Epidermal melanocyte (primary cell): ENCODE data around the gene FES.
"Not testable (repeated sequence)": the region's sequence is repeated elsewhere in the genome, so short reads cannot be mapped to it uniquely, and the experiment has no call there.

Source experiments
- DNase-seq: peaks from one replicate; pipeline ENCODE4 v3.0.0; 2011; ENCODE audit warnings: low spot score; ENCODE audit not compliant: insufficient read length

Gene FES

GRCh38 chr15:90928106-90928505 lies 43.8 kb downstream of the FES start:
- DNase-seq = not testable (repeated sequence)

DNA sequence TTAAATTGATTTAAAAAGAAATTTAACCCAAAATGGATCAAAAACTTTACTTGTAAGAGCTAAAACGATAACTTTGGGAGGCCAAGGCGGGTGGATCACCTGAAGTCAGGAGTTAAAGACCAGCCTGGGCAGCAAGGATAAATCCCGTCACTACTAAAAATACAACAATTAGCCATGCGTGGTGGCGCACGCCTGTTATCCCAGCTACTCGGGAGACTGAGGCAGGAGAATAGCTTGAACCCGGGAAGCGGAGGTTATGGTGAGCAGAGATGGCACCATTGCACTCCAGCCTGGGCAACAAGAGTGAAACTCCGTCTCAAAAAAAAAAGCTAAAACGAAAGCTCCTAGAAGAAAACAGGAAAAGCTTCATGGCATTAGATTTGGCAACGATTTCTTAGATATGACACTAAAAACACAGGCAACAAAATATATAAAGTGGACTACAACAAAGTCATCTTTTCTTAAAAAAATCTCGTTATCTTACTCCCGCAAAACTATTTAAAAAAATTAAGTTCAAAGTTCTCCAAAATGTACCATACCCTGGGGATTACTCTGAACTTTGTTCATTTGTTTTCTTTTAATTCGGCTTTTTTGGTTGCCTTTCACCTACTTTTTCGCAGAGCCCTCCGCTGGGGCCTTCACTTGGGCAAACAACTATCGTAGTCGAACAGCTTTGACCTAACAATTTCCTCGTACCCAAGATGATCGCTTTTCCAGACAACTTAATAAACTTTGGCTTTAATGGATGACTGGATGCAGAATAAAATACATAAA lies 45.1 kb downstream of the FES start:
- no peak for DNase-seq

- no peak for DNase-seq
Measured at GRCh38 chr15:90930861-90931574, 46.7 kb downstream of the FES start.

GRCh38 chr15:90931575-90931827 lies 47.2 kb downstream of the FES start:
- DNase-seq = no peak

DNA sequence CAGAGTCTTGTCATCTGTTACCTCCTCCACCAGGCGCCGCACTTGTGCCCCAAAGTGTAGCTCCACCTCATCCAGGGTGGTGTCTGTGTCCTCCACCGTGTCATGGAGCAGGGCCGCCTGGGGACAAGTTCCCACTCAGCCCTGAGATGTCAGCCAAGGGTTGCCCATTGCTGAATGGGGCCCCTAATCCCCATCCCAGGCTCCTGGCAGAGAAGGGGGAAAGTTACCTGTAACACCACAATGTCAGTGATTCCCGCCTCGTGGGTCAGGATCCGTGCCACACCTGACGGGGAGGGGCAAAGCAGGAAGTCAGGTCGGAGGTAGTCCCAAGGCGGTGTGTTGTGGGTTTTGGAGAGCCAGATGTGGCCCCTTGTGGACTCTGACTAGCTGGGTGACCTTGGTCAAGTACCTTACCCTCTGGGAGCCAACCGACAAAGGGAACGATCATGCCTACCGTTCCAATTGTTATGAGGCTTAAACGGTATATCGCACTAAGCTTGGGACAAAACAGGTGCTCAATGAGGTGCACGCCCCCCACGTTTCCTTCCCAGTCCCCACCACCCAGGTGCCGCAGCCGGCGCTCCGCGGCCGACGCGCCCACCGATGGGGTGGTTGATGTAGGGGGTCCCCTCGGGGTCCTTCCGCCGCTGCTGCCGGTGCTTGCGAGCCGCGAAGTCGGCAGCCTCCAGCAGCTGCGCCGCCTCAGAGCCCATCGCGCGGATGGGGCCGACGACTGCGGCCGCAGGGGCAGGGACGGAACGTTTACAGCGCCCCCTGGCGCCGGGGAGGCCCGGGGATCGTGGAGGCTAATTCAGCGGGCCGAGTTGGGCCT lies 47.7 kb downstream of the FES start, which contains the start of gene HDDC3:
TSS of gene HDDC3 (minus strand) at position 722 of the 832 bp plus-strand sequence. CDS start at position 713, 9 bp downstream.
- peak; percentile 92 for DNase-seq

GRCh38 chr15:90932660-90932991 lies 48.3 kb downstream of the FES start:
- DNase-seq = no peak

DNA sequence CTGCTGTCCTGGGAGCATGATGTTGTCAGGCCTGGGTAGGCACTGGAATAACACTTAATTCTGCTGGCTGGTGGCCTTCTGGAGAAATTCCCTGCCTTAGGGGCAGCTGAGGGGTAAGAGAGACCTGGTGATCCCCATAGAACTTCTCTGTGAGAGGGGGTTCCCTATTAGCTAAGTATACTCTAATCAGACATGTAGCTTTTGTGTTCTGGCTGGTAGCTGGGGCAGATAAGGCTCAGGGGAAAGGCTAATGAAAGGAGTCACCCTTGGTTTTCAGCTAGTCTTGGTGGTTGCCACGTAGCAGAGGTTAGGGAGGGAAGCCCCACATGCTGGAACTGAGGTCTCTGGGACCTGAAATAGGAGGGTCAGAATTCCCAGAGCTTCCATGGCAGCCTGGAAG lies 49.0 kb downstream of the FES start:
- DNase-seq = no peak

DNA sequence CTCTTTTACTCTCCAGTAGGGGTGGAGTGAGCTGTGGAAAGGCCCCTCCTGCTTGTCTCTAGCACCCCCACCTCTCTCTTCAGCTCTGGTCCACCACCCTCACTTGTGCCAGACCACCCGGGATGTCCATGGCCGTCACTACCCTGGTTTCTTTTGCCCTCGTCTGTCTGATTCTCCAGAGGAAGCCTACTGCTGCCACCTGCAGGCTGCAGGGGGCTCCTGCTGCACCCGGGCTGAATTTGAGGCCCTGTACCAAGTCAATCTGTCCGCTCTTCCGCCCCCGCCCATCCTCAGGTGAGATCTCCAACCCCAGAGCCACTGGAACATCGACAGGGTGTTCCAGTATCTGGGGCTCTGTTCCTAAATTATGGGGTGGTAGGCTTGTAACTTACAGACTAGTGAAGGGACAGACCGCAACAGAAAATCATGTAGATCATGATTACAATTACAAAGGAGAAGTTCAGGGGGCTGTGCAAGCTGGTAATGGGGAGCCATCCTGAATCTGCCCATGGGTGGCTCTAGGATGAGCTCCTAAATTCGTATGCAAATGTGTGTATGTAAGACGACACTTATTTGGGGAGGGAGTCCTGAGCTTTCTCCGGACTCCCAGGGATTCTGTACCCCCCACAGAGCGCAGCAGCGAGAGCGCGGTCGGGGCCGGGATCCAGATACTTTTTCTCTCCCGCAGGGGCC lies 50.1 kb downstream of the FES start:
- DNase-seq = peak; percentile 89

GRCh38 chr15:90934949-90935751 lies 50.8 kb downstream of the FES start, which contains the start of gene UNC45A:
UNC45A (plus strand) TSS chr15:90935285; CDS start chr15:90935325, 40 bp downstream.
- DNase-seq = peak; percentile 89

- no peak for DNase-seq
Measured at GRCh38 chr15:90936823-90937222, 52.5 kb downstream of the FES start.

DNA sequence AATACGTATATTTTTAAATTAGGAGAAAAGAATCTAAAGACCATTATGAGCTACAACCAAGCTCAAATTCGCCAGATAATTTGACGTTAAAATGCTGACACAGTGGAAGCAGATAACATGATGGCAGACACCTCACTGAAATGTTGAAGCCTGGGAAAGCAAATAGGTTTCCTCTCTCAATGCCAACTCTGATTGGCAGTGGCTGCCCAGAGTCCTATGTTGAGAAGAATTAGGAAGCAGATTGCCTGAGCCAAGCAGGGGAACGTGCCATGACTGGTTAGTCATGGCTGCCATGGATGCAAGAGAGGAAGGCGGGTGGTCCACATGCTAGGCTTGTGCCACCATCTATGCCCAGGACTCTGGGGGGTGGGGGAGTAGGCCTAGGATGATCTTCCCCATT lies 54.0 kb downstream of the FES start:
- DNase-seq = no peak

- DNase-seq = no peak
Measured at GRCh38 chr15:90939756-90940155, 55.5 kb downstream of the FES start.

DNA sequence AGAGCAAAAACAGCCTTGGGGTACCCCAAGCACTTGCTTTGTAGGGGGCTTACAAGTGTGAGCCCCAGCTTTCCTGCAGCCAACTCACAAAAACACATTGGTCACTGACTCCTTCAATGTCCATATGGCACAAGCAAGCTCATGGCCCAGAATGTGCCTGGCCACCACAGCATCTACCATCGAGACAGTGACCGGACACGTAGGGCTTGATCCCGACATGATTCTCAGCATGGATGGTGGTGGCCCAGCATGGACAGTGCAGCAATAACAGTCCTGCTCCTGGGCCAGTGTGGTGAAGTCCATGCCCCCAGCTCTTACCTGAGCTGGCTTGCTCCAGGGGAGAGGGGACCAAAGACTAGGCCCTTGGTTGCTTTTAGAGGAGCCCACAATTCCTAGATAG lies 56.7 kb downstream of the FES start:
- DNase-seq = no peak

- no peak for DNase-seq
Measured at GRCh38 chr15:90942354-90943120, 58.2 kb downstream of the FES start.

- no peak for DNase-seq
Measured at GRCh38 chr15:90945091-90945490, 60.8 kb downstream of the FES start.
